GM18508 (cell line): ENCODE results near the gene ITPR1.
A peak's percentile ranks its signal among the peaks of the same experiment; 100 is the strongest.

ENCODE experiments used
- ATAC-seq: cut with Tn5 transposase; IDR thresholded peaks from one replicate; pipeline ENCODE4 v1.9.1; 2021; ENCODE audit warnings: moderate number of reproducible peaks; ENCODE audit not compliant: insufficient read depth, unreplicated experiment

Gene ITPR1

GRCh38 chr3:4856564-4856963 lies 363.4 kb downstream of the ITPR1 start:
- no peak for ATAC-seq

GRCh38 chr3:4856986-4857385 lies 363.8 kb downstream of the ITPR1 start:
- ATAC-seq, result no peak

DNA sequence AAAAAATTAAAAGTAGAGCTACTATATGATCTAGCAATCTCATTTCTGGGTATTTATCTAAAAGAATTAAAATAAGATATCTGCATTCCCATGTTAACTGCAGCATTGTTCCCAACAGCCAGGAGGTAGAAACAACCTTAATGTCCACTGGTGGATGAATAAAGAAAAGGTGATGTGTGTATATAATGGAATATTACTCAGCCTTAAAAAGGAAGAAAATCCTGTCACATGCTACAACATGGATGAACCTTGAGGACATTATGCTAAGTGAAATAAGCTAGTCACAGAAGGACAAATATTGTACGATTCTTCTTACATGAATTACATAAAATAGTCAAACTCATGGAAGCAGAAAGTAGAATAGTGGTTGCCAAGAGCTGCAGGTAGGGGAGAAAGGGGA lies 366.6 kb downstream of the ITPR1 start:
- ATAC-seq, result no peak

- ATAC-seq, result no peak
Observed at GRCh38 chr3:4862973-4863372, 369.8 kb downstream of the ITPR1 start.

DNA sequence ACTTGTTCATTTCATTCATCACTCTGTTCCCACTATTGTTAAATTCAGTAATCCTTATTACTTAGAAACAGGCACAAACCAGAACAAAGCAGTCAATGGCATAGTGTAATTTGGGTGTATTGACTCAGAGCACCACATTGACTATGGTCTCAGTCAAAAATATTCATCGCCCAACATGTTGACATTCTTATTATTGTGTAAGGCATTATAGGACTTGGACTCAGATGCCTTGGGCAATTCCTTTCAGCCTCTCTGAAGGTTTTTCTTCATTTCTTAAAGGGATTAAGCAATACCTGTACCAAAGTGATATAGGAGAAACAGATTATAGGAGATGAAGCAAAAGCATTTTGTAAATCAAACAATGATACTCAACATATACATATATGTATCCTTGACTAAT lies 371.4 kb downstream of the ITPR1 start:
- no peak for ATAC-seq

GRCh38 chr3:4865714-4866113 lies 372.6 kb downstream of the ITPR1 start:
- no peak for ATAC-seq

GRCh38 chr3:4866866-4867265 lies 373.7 kb downstream of the ITPR1 start:
- no peak for ATAC-seq

DNA sequence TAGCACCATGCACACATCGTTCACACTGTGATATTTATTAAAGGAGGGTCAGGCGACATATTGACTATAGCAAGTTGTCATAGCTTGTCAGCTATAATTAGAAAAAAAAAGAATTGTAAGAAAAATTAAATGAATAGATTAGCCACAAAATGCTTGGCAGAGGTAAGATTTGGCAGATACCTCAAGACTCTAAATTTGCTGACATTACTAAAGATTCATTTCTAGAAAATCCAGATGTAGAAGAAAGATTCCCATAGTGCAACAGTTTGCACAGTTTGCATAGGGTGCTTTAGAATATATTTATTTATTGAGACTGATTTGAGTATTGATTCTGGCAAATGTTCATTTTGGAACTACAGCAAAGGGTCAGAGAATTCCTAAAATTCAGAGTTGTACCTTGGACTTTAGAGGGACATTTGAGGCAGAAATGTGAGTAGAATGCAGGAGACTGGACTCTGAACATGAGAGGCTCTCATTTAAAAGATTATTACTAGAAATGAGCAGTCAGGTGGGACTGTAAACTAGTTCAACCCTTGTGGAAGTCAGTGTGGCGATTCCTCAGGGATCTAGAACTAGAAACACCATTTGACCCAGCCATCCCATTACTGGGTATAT lies 384.1 kb downstream of the ITPR1 start:
- ATAC-seq, result no peak

DNA sequence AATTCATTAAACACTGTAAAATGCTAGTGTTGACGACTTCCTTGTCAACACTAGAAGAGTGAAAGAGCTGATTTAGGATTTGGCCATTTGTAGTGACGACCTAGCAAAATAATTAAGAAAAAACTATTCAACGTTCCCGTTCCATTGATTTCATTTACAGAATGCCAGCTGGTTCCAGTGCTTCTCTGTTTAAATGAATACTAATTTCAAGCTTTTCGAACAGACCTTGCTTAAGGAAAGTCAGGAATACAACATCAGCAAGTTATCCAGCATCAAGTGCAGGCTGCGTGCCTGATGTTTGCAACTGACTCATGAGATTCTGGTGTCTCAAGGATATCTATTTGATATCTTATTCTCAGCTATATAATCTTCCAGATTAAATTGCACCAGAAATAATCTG lies 387.7 kb downstream of the ITPR1 start:
- no peak for ATAC-seq

DNA sequence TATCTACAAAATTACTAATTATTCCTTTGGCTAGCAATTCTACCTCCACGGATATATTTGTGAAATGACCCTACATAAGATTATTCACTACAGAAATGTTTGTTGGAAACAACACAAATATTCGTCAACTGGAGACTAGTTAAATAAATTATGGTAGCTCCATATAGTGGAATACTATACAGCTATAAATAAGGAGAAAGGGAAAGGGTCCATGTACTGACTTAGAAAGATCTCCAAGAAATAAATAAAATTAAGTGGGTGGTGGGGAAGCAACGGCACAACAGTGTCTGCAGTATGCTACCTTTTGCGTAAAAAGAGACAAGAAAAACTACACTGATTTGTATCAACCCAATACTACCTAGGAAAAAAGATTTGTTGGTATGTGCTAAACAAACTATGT lies 389.4 kb downstream of the ITPR1 start:
- no peak for ATAC-seq

- no peak for ATAC-seq
Observed at GRCh38 chr3:4883011-4883410, 389.9 kb downstream of the ITPR1 start.

GRCh38 chr3:4884888-4885287 lies 391.7 kb downstream of the ITPR1 start:
- no peak for ATAC-seq

- no peak for ATAC-seq
Observed at GRCh38 chr3:4885316-4885715, 392.2 kb downstream of the ITPR1 start.

DNA sequence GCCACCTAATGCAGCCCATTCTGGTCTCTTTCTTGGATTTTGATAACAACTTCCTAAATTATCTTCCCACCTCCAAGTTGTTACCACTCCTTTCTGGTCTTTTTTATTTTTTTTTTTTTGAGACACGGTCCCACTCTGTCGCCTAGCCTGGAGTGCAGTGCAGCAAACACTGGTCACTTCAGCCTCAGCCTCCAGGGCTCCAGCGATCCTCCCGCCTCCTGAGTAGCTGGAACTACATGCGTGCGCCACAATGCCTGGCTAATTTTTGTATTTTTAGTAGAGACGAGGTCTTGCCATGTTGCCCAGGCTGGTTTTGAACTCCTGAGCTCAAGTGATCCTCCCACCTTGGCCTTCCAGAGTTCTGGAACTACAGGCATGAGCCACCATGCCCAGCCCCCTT lies 393.3 kb downstream of the ITPR1 start:
- no peak for ATAC-seq

DNA sequence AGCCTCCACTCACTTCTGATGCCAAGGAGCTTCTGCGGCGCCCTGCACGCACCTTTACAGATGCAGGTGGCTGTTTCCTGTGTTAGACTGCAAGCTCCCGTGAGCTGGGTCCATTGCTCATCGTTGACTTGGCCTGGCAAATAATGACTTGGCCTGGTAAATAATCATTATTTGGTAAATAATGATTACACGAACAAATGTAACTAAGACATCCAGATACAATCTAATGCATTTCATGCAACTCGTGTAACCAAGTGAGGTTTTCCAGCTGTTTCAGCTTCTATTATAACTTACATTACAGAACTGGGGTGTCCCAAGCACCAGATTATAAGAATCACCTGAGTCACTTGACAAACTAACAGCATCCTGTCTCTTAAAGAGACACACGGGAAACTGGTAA lies 394.0 kb downstream of the ITPR1 start:
- no peak for ATAC-seq

DNA sequence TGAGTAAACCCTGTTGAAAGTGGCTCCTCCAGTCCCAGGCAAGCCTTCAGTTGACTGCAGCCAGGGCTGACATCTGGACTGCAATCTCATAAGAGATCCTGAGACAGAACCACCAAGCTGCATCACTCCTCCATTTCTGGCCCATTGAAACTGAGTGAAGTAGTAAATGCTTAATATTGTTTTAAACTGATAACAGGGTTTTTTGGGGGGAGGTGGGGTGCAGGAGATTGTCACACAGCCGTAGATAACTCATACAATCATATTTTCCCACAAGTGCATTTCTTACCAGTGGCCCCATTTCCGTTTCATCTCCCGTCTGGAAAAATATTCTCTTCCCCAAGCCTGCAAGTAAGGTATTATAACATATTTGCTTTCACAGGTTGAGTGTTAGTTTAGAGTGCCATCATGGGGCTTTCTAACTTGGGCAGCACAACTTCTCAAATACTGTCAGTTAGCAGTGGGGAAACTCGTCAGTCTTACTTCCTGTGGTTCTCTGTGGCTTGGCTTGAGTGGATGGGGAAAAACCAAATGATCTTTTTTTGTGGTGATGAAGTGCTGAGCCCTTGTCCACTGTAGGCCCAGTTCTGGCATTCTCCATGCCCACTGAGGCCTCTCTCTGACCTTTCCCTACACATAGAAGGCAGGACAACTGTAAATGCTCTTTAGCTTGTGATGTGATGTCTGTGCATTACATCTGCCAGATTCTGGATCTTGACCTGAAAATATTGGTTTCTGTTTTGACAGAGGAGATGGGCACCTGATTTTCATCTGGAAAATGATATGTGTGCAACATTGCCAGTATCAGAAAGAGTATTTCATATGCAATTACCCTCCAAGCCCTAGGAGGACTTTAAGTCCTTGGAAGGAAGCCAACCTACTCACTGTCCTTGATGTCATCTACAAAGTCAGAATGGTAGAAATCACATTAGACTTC lies 396.0 kb downstream of the ITPR1 start:
- ATAC-seq, result peak; percentile 76

- no peak for ATAC-seq
Observed at GRCh38 chr3:4889896-4890295, 396.7 kb downstream of the ITPR1 start.

GRCh38 chr3:4894891-4895530 lies 401.9 kb downstream of the ITPR1 start:
- no peak for ATAC-seq

DNA sequence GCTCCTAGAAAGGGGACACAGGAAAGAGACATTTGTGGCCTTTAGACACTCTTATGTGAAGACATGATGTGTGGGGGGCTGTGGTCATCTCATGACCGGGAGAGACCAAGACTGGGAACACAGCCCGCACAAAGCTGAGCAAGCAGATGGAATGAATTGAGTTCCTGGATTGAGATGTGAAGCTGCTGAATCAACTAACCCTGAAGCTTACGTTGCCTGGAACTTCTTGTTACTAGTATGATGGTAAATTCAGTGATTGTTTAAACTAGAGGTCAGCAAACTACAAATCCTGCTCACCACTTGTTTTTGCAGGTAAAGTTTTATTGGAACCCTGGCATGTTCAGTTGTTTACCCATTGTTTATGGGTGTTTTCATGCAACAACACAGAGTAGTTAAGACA lies 402.7 kb downstream of the ITPR1 start:
- ATAC-seq, result no peak
